Measurements from ENCODE around the gene ADAMTSL4.

GRCh38 chr1:150604226-150604588 is 55.0 kb downstream of the ADAMTSL4 start:
- TF ChIP-seq CTCF (IDR thresholded peaks at IDR 0.05; ENCODE audit: insufficient read depth, low read depth, low read length) (no peak), EZH2 (IDR thresholded peaks at IDR 0.05; ENCODE audit: insufficient read depth, low read length) (no peak)

Data from astrocyte (in vitro differentiated cells and primary cell).